ENCODE results near the gene GBE1.

The GBE1 gene

DNA sequence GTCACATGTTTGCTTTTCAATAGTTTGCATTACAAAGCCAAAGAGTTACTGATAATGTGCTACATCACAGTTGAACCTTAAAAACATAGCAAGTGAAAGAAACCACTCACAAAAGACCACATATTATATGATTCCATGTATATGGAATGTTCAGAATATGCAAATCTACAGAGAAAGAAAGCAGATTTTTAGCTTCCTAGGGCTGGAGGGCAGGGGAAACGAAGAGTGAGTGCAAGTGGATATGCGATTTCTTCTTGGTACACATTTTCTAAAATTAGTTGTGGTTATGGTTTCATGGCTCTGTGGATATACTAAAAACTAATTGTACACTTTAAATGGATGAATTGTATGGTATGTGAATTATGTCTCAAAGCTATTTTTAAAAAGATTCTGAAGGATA lies 4.0 kb upstream of the GBE1 start:
- no peak overlapping the region for H3K4me3 ChIP-seq (ENCODE audit: insufficient read depth, low read length, poor library complexity, severe bottlenecking)
- no peak overlapping the region for H3K27ac ChIP-seq (ENCODE audit: low read depth, low read length)
- H4K20me1 ChIP-seq (ENCODE audit: low read depth, low read length), result no peaks in the 10 kb centered on the region
- H3F3A ChIP-seq (ENCODE audit: insufficient read depth), result peaks cover 11% of the 10 kb centered on the region
- no peaks in the 10 kb centered on the region for H3K36me3 ChIP-seq (ENCODE audit: low read length)
- H3K79me2 ChIP-seq (ENCODE audit: insufficient read depth, low read length), result no peaks in the 10 kb centered on the region
- H3K9me3 ChIP-seq (ENCODE audit: insufficient read depth, low read length), result no peaks in the 10 kb centered on the region
- H2AFZ ChIP-seq (ENCODE audit: low read depth, low read length, severe bottlenecking), result no peak overlapping the region
- TF ChIP-seq, protein P1, sequence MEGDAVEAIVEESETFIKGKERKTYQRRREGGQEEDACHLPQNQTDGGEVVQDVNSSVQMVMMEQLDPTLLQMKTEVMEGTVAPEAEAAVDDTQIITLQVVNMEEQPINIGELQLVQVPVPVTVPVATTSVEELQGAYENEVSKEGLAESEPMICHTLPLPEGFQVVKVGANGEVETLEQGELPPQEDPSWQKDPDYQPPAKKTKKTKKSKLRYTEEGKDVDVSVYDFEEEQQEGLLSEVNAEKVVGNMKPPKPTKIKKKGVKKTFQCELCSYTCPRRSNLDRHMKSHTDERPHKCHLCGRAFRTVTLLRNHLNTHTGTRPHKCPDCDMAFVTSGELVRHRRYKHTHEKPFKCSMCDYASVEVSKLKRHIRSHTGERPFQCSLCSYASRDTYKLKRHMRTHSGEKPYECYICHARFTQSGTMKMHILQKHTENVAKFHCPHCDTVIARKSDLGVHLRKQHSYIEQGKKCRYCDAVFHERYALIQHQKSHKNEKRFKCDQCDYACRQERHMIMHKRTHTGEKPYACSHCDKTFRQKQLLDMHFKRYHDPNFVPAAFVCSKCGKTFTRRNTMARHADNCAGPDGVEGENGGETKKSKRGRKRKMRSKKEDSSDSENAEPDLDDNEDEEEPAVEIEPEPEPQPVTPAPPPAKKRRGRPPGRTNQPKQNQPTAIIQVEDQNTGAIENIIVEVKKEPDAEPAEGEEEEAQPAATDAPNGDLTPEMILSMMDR (IDR thresholded peaks at IDR 0.05; ENCODE audit: insufficient read depth, low read length, poor library complexity, severe bottlenecking), result no peak
- no peak for TF ChIP-seq EZH2phosphoT487 (conservative IDR thresholded peaks at IDR 0.05; ENCODE audit: low read length)
- no peak overlapping the region for H3K4me2 ChIP-seq (ENCODE audit: low read depth, low read length, poor library complexity, severe bottlenecking)
- H3K9ac ChIP-seq (ENCODE audit: low read length), result no peak overlapping the region
- H3K27me3 ChIP-seq (ENCODE audit: low read length), result no peaks in the 10 kb centered on the region
- no peaks in the 10 kb centered on the region for H3K9me2 ChIP-seq (replicated peaks; ENCODE audit: insufficient read depth, low read length)

DNA sequence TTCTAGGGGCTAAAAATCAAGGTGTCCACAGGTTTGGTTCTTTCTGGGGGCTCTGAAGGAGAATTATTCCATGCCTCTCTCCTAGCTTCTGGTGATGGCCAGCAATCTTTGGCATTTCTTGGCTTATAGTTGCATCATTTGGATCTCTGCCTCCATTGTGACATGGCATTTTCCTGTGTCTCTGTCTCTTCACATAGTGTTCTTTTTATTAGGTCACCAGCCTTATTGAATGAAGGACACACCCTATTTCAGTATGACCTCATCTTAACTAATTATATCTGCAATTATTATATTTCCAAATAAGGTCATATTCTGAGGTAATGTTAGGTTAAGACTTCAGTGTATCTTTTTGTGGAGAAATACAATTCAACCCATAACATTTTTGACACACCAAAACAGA lies 3.2 kb upstream of the GBE1 start:
- Histone ChIP-seq H3K27me3 (ENCODE audit: low read length) (no peaks in the 10 kb centered on the region), H3K9ac (ENCODE audit: low read length) (no peak overlapping the region), H3F3A (ENCODE audit: insufficient read depth) (peaks cover 11% of the 10 kb centered on the region), H3K36me3 (ENCODE audit: low read length) (peaks cover 1% of the 10 kb centered on the region), H3K4me3 (ENCODE audit: insufficient read depth, low read length, poor library complexity, severe bottlenecking) (no peak overlapping the region), H3K9me3 (ENCODE audit: insufficient read depth, low read length) (no peaks in the 10 kb centered on the region), H3K4me2 (ENCODE audit: low read depth, low read length, poor library complexity, severe bottlenecking) (no peak overlapping the region), H3K27ac (ENCODE audit: low read depth, low read length) (no peak overlapping the region), H2AFZ (ENCODE audit: low read depth, low read length, severe bottlenecking) (no peak overlapping the region), H4K20me1 (ENCODE audit: low read depth, low read length) (no peaks in the 10 kb centered on the region), H3K9me2 (replicated peaks; ENCODE audit: insufficient read depth, low read length) (no peaks in the 10 kb centered on the region), H3K79me2 (ENCODE audit: insufficient read depth, low read length) (no peaks in the 10 kb centered on the region)
- no peak for TF ChIP-seq EZH2phosphoT487 (conservative IDR thresholded peaks at IDR 0.05; ENCODE audit: low read length)
- TF ChIP-seq, protein P1 (IDR thresholded peaks at IDR 0.05; ENCODE audit: insufficient read depth, low read length, poor library complexity, severe bottlenecking), result no peak

DNA sequence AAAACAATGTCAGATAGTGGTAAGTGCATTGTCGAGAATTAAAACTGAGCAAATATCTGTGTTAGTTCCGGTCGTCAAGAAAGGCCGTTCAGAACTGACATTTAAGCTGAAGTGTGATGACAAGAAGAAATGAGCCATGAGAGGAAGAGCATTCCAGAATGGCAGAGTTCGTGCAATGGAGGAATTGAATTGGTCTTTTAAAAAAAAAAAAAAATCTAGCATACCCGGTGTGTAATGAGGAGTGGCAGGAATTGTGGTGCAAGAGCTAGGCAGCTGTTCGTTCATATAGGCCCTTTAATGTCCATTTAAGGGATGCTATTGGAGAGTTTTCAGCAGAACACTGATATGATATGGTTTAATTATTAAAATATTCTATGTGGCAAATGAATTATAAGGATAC lies 2.6 kb upstream of the GBE1 start:
- Histone ChIP-seq H3K4me2 (ENCODE audit: low read depth, low read length, poor library complexity, severe bottlenecking) (no peak overlapping the region), H3K27ac (ENCODE audit: low read depth, low read length) (no peak overlapping the region), H3F3A (ENCODE audit: insufficient read depth) (peaks cover 11% of the 10 kb centered on the region), H3K9ac (ENCODE audit: low read length) (no peak overlapping the region), H2AFZ (ENCODE audit: low read depth, low read length, severe bottlenecking) (no peak overlapping the region), H3K79me2 (ENCODE audit: insufficient read depth, low read length) (no peaks in the 10 kb centered on the region), H3K36me3 (ENCODE audit: low read length) (peaks cover 6% of the 10 kb centered on the region), H3K9me3 (ENCODE audit: insufficient read depth, low read length) (no peaks in the 10 kb centered on the region), H3K9me2 (replicated peaks; ENCODE audit: insufficient read depth, low read length) (no peaks in the 10 kb centered on the region), H3K27me3 (ENCODE audit: low read length) (no peaks in the 10 kb centered on the region), H4K20me1 (ENCODE audit: low read depth, low read length) (no peaks in the 10 kb centered on the region), H3K4me3 (ENCODE audit: insufficient read depth, low read length, poor library complexity, severe bottlenecking) (no peak overlapping the region)
- TF ChIP-seq, protein P1 (IDR thresholded peaks at IDR 0.05; ENCODE audit: insufficient read depth, low read length, poor library complexity, severe bottlenecking), result no peak
- TF ChIP-seq EZH2phosphoT487 (conservative IDR thresholded peaks at IDR 0.05; ENCODE audit: low read length), result no peak

All from SU-DHL-6 (cell line).